K562 (cell line): ENCODE measurements around the gene TENM4. TPM values are rescaled to one million over a fixed set of nuclear protein-coding genes. Genes with fewer than 3 reads are reported as not detected.

ENCODE experiments used
- BCOR ChIP-seq: fragments of 450-650 bp; IDR thresholded peaks from 2 replicates; pipeline ENCODE4 v1.6.1; 2016
- HDAC3 ChIP-seq: fragments of 450-650 bp; IDR thresholded peaks from 2 replicates; pipeline ENCODE4 v1.6.1; 2018; ENCODE audit warnings: borderline replicate concordance, mild to moderate bottlenecking, moderate library complexity; ENCODE audit not compliant: partially characterized antibody
- MCM7 ChIP-seq, 2 experiments: fragments of 450-650 bp; IDR thresholded peaks; 2 replicates each; pipeline ENCODE4 v1.6.1; 2016 to 2018
- PTRF ChIP-seq: fragments of 450-650 bp; IDR thresholded peaks from 2 replicates; pipeline ENCODE4 v1.6.1; 2016; ENCODE audit warnings: mild to moderate bottlenecking, missing genetic modification characterization, missing compliant biosample characterization
- TAL1 ChIP-seq: fragments of 450-650 bp; IDR thresholded peaks from 2 replicates; pipeline ENCODE4 v1.6.1; 2016; ENCODE audit warnings: mild to moderate bottlenecking
- WHSC1 ChIP-seq: IDR thresholded peaks from one replicate; pipeline ENCODE4 v1.6.1; 2012; ENCODE audit warnings: low read length, control low read depth, inconsistent platforms
- ZNF830 ChIP-seq: fragments of 250-450 bp; sonication (Bioruptor Pico); IDR thresholded peaks from 2 replicates; pipeline ENCODE4 v1.5.0; 2021; ENCODE audit warnings: mild to moderate bottlenecking
- polyA plus RNA-seq, 8 experiments: library from polyadenylated mRNA; depleted of rRNA in 4 of 8; stranded (reverse) in 5 of 8; unstranded in 3 of 8; fragments of >200 nt; fragmentation: Nextera tagmentation in 2 of 8; fragmentation: Illumina TruSeq in 1 of 8; extraction: Ambion mirVana in 2 of 8; extraction: Trizol in 1 of 8; gene quantifications; 2 replicates each; pipeline versions ENCODE4 v1.2.1 to v1.2.3, GENCODE V29; 2011 to 2014; ENCODE audit warnings: inconsistent platforms in 1 of 8, missing spikeins in 1 of 8
- total RNA-seq, 7 experiments: library from RNA; depleted of rRNA in 6 of 7; stranded (reverse); fragments of >200 nt in 6 of 7; fragmentation: Illumina TruSeq in 2 of 7; extraction: Trizol in 2 of 7; gene quantifications; 2 replicates each; pipeline versions ENCODE4 v1.2.1 to v1.2.3, GENCODE V29; 2011 to 2021; ENCODE audit warnings: low replicate concordance in 1 of 7
- TF ChIP-seq, protein P1 (sequence below), 2 experiments: fragments of 450-650 bp in 1 of 2; IDR thresholded peaks; 2 replicates each; pipeline ENCODE4 v1.6.1; 2011 to 2017; ENCODE audit warnings: low read depth in 2 of 2, antibody characterized with exemption in 1 of 2, borderline replicate concordance in 1 of 2, low read length in 1 of 2, mild to moderate bottlenecking in 1 of 2, mixed read lengths in 1 of 2; ENCODE audit not compliant: control insufficient read depth in 1 of 2
- TF ChIP-seq, protein P2 (sequence below): IDR thresholded peaks from 2 replicates; pipeline ENCODE4 v1.6.1; 2016; ENCODE audit warnings: missing genetic modification characterization, missing compliant biosample characterization

Gene TENM4
- total and polyA plus RNA-seq, 9 of the 15 experiments (the other 6 are each of a cell fraction or from before 2014, with no cell fraction given) = 0.16 TPM; not detected in 8

DNA sequence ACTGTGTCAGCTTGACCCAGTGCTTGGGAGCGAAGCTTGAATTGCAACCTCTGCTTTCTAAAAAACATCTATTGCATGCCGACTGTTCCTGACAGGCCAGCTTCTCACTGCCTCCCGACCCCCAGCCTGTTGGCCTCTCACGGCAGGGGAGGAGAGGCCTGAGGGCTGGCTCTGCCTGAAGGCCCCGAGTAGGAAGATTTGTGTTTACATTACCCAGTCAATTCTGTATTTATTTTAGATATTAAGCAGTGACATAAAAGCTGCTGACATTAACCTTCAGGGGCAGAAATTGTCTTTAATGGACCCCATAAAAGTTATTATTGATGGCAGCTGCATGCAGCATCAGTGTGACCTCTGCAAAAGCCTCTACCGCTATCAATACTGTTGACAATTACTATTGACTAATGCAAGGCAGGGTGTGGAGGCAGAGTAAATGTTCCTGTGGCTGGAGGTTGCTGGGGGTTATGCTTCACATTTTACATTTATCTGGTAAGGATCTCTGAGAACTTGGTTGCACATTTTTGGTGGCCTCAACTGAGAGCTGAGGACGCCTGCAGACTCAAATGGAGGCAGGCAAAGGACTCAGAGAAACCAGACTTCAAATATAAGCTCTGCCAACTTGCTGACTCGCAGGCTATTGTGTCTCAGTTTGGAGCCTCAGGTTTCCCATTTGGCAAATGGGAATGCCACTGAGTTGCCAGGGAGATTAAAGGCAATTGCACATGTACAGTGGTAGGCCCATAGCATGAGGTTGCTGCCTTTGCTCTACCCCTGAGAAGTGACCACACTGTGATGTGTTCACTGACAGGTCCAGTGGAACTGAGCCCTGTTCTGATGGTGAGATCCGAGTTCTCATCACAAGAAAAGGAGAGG, 380.5 kb downstream of the TENM4 start (continued):
- TF ChIP-seq, protein P1, sequence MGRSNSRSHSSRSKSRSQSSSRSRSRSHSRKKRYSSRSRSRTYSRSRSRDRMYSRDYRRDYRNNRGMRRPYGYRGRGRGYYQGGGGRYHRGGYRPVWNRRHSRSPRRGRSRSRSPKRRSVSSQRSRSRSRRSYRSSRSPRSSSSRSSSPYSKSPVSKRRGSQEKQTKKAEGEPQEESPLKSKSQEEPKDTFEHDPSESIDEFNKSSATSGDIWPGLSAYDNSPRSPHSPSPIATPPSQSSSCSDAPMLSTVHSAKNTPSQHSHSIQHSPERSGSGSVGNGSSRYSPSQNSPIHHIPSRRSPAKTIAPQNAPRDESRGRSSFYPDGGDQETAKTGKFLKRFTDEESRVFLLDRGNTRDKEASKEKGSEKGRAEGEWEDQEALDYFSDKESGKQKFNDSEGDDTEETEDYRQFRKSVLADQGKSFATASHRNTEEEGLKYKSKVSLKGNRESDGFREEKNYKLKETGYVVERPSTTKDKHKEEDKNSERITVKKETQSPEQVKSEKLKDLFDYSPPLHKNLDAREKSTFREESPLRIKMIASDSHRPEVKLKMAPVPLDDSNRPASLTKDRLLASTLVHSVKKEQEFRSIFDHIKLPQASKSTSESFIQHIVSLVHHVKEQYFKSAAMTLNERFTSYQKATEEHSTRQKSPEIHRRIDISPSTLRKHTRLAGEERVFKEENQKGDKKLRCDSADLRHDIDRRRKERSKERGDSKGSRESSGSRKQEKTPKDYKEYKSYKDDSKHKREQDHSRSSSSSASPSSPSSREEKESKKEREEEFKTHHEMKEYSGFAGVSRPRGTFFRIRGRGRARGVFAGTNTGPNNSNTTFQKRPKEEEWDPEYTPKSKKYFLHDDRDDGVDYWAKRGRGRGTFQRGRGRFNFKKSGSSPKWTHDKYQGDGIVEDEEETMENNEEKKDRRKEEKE (IDR thresholded peaks at IDR 0.05; ENCODE audit: borderline replicate concordance in 1 of 2, control insufficient read depth in 1 of 2, low read depth in 2 of 2, low read length in 1 of 2) = no peak
- TF ChIP-seq TAL1 (no peak), MCM7 (IDR thresholded peaks at IDR 0.05) (no peak), WHSC1 (no peak), PTRF (tag) (no peak), ZNF830 (CRISPR knock-in tag) (no peak), HDAC3 (no peak), BCOR (no peak)
- TF ChIP-seq, protein P2, sequence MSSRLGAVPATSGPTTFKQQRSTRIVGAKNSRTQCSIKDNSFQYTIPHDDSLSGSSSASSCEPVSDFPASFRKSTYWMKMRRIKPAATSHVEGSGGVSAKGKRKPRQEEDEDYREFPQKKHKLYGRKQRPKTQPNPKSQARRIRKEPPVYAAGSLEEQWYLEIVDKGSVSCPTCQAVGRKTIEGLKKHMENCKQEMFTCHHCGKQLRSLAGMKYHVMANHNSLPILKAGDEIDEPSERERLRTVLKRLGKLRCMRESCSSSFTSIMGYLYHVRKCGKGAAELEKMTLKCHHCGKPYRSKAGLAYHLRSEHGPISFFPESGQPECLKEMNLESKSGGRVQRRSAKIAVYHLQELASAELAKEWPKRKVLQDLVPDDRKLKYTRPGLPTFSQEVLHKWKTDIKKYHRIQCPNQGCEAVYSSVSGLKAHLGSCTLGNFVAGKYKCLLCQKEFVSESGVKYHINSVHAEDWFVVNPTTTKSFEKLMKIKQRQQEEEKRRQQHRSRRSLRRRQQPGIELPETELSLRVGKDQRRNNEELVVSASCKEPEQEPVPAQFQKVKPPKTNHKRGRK (tag) = no peak
